Germinal center (tissue), 1 donor: Measurements from ENCODE around the gene JAK3.
"Not testable (repeated sequence)": the region's sequence is repeated elsewhere in the genome, so short reads cannot be mapped to it uniquely, and the experiment has no call there.

Experiments
- DNase-seq: peaks from one replicate; pipeline ENCODE4 v3.0.0; 2012; ENCODE audit warnings: mixed read lengths, low spot score

The JAK3 gene

GRCh38 chr19:17803264-17803896 lies 44.4 kb downstream of the JAK3 start:
- no peak for DNase-seq

DNA sequence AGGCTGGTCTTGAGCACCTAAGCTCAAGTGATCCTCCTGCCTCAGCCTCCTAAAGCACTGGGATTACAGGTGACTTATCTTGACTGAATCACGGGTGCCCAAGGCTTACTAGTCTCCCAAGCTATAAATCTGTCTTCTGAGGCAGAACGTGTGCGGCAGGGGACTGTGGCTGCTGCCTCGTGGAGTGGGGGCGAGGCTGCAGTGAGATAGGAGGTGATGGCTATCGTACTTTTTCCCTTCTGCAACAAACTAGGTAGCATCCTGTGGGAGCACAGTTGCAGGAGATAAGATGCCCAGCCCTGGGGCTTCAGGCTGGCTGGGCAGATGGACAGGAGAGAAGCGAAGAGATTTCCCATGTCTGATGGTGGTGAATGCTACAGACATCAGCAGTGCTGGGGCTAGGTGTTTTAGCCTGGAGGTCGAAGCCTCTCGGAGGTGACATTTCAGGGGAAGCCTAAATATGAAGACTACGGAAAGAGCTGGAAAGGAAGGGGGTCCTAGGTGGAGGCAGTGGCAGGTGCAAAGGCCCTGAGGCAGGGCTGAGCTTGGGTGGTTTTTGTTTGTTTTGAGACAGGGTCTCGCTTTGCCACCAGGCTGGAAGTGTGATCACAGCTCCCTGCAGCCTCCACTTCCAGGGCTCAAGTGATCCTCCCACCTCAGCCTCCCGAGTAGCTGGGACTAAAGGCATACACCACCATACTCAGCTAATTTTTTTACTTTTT lies 45.5 kb downstream of the JAK3 start:
- DNase-seq: no peak

DNA sequence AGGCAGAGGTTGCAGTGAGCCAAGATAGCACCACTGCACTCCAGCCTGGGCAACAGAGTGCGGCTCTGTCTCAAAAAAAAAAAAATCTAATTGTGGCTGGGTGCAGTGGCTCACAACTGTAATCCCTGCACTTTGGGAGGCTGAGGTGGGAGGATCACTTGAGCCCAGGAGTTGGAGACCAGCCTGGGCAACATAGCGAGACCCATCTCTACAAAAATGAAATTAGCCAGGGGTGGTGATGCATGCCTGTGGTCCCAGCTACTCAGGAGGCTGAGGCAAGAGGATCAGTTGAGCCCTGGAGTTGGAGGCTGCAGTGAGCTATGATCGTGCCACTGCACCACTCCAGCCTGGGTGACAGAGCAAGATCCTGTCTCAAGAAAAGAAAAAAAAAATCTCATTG lies 49.2 kb downstream of the JAK3 start:
- not testable (repeated sequence) for DNase-seq

DNA sequence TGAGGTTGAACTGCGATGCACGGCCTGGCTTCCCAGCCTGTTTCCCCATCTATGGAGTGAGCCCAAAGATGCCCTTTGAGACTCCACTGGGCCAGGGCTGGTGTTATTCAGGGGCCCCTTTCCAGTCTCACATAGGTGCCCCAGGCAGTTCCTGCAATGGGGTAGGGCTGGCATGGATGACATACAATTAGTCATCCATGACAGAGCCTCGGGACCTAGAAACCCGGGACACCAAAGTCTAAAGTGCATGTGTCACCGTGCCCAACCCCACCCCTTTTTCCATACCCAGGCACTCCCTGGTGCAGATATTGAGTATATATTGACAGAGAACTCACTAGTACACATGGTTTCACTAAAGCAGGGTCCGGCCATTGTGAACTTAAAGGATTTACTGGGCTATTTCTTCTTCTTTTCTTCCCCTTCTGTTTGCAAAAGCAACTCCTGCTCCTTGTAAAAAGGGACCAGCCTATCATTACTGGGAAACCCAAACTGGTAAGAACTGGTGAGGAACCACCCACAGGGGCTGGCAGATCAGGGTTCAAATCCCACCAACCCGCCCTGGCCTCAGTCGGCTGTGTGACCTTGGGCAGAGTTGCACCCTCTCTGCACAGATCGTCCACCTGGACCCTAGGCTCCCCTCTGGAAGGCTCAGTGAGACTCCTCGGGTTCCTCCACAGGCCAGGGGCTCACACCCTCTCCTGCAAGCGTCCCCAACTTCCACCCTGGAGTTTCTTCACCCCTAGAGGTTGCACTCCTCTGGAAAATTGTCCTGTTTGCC lies 50.2 kb downstream of the JAK3 start:
- DNase-seq: no peak

- no peak for DNase-seq
Measured at GRCh38 chr19:17796838-17797423, 50.9 kb downstream of the JAK3 start.

GRCh38 chr19:17796013-17796837 lies 51.6 kb downstream of the JAK3 start:
- DNase-seq: no peak

GRCh38 chr19:17795495-17795856 lies 52.3 kb downstream of the JAK3 start:
- no peak for DNase-seq

GRCh38 chr19:17794731-17795494 lies 52.9 kb downstream of the JAK3 start, which contains the start of gene B3GNT3:
TSS of gene B3GNT3 (plus strand) at chr19:17795138. CDS start at chr19:17807808, 12,670 bp downstream.
- no peak for DNase-seq

- DNase-seq: no peak
Measured at GRCh38 chr19:17794412-17794730, 53.4 kb downstream of the JAK3 start.

GRCh38 chr19:17790059-17790780 lies 57.6 kb downstream of the JAK3 start:
- no peak for DNase-seq

DNA sequence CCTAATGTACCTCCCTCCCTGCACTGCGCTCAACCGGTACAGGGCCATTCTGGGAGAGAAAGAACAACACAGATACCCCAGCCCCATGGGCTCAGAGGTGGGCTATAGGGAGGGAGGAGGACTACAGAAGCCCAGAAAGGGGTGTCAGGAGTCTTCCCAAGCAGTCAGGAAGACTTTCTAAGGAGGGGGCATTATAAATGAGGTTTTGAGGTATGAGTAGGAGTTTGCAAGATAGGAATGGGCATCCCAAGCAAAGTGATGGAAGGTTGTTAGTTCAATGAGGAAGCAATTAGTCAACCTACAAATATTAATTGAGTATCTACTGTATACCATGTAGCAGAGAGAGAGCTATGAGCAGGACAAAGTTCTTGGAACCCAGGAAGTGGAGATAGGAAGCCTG lies 59.1 kb downstream of the JAK3 start:
- DNase-seq: no peak

- DNase-seq: no peak
Measured at GRCh38 chr19:17787274-17787913, 60.4 kb downstream of the JAK3 start.

DNA sequence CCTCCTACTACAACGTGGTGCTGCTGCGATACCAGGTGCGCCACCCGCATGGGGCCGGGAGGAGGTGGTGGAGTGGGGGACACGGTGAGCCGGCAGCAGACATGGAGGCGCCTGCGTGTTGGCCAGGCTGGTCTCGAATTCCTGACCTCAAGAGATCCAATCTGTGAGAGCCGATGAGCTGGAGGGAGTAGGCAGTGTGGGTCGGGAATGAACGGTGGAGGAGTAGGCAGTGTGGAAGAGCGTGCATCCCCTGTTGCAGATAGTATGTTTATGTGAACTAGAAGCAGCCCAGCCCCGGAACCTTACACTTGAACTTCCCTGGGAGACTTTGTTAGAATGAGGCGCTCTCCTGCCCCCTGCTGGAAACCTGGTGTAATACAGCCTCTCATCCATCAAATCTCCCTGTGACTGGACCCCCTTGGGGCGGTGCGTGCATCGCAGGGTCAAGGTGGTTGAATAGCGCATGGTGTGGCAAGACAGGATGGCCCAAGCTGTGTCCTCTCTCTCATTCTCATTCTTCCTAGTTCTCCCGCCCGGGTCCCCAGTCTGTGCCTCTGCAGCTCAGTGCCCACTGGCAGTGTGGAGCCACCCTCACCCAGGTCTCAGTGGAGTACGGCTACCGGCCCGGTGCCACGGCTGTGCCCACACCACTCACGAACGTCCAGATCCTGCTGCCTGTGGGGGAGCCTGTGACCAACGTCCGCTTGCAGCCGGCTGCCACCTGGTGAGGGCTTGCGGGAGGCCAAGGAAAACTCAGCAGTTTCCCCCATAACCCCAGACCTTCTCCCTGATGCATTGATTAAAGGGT lies 63.4 kb downstream of the JAK3 start:
- peak; percentile 83 for DNase-seq

DNA sequence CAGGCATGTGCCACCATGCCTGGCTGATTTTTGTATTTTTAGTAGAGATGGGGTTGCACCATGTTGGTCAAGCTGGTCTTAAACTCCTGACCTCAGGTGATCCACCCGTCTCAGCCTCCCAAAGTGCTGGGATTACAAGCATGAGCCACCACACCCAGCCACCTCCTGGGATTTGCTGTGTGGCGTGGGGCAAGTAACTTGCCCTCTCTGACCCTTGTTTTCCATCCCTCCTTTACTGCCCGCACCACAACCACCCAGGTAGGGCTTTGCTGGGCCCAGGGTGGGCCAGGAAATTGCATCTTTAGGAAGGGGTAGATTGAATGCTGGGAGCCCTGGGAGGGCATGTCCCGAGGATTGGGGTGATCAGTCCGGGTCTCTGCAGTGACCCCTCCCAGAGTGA lies 64.1 kb downstream of the JAK3 start:
- DNase-seq: not testable (repeated sequence)

- DNase-seq: no peak
Measured at GRCh38 chr19:17780781-17781180, 67.0 kb downstream of the JAK3 start.

- DNase-seq: no peak
Measured at GRCh38 chr19:17778968-17779929, 68.5 kb downstream of the JAK3 start.

GRCh38 chr19:17778251-17778967 lies 69.4 kb downstream of the JAK3 start:
- peak; percentile 63 for DNase-seq
